GM21528 (cell line): ENCODE measurements around the gene KCNH2.

Experiments
- ATAC-seq: cut with Tn5 transposase; IDR thresholded peaks from one replicate; pipeline ENCODE4 v1.9.1; 2021; ENCODE audit warnings: mild to moderate bottlenecking, moderate library complexity; ENCODE audit not compliant: unreplicated experiment, low FRiP score

KCNH2 gene

DNA sequence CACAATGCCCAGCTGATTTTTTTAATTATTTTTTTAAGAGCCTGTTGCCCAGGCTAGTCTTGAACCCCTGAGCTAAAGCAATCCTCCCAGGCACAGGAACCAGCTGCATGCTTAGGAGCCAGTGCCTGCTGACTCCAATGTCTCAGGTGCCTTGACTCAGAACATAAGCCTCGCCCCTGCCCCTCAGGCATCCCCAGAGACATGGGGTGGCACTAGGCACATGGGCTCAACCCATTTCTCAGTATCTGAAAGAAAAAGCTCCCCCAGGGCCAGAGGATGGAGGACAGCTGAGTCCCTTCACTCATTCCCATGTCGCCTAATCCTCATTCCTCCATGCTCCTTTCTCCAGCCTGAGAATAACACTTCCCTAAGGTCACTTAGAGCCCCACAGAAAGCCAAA lies 39.1 kb downstream of the KCNH2 start:
- ATAC-seq: no peak

GRCh38 chr7:150938566-150938965 lies 39.6 kb downstream of the KCNH2 start:
- no peak for ATAC-seq

DNA sequence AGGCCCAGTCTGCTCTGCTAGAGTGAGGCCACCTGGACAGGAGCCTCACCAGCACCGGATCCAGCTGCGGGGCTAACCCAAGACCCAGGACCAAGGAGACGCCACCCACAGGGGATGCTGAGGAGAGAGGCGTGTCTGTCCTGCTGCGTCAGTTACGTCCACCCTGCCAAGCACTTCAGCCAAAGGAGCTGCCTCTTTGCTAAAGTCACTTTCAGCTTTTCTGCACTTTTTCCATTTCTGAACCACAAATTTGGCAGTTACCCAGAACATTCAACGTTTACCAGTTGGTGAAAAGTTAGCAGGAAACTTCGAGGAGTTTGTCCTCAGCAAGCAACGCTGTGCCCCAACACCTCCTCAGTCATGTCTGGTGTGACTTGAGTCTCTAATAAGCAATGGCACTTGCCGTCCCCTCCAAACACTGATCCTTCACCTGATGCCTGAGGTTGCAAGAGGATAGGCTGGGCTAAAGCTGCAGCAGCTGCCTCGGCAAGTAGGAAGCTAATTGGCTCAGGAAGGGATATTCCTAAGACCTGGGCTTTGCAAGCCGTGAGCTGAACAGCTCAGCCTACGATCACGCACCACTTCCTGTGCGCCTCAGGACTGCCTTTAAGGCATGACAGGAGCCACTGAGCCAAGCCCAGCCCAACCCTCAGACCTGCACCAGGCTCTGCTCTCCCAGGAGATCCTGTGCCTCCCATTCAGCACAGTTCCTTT lies 40.1 kb downstream of the KCNH2 start:
- ATAC-seq: no peak

DNA sequence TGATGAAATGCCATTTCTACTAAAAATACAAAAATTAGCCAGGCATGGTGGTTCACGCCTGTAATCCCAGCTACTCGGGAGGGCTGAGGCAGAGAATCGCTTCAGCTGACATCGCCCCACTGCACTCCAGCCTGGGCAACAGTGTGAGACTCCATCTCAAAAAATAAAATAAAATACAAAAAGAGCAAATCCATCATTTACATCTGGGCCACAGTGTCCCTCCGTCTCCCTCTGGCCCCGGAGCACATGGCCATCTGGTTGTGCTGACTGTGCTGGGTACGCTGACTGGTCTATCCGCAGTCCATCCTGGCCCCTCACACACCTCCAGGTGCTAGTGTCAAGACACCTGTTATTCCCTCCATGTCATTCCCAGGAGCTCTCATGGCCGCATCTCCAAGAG lies 42.1 kb downstream of the KCNH2 start:
- ATAC-seq: no peak

GRCh38 chr7:150935149-150935548 lies 43.0 kb downstream of the KCNH2 start:
- ATAC-seq: no peak

DNA sequence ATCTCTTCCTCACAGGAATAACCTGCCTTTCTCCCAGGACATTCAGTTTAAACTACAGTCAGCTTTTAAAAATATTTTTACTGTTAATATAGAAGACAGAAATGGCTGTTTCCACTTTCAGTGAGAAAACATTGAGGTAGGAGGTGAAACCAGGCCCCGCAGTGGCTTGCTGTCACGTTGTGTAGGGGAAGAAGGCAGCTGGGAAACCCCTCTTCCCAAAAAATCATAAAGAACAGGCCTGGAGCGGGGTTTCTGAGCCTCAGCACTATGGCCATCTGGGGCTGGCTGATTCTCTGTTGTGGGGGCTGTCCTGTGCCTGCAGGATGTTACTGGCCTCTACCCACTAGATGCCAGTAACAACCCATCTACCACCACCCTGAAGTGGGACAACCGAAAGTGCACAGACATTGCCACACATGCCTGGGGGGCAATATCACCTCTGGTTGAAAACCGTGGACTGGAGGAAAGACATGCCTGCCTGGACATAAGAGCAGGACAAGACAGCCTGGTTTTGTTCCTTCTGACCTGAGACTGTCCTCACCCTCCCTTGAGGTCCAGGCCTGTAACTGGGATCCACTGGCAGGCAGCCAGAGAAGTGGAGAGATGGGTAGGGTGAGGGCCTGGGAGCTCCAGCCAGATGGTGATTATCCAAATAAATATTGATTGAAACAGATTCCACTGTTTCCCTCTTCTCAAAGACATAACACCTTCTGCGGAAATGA lies 43.9 kb downstream of the KCNH2 start:
- no peak for ATAC-seq

DNA sequence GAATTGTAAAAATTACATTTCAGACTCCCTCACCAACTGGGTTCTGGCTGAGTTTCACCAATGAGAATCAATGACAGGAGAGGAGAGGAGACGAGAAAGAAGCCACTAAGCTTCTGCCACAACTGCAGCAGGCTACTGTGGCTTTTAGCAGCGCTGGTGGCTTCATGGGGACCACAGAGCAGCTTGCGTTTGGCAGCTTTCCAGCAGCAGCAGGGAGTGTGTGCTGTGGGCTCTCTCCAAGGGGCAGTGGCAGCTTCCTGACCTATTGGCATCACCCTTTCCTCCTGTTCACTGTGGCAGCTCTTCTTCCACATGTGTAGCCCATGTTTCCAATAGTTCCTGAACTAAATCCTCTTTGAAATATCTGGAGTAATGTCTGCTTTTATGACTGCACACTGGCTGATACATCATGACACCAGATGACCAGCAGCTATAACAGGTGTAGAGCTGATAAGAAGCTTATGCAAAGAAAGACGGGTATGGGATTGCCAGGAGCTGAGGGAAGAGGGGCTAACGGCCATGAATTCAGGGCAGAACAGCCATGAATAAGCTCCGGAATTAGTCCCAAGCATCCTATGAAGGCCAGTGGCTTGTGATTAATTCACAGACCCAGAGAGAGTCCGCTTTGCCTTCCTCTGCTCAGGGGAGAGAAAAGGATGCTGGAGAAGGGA lies 46.8 kb downstream of the KCNH2 start:
- no peak for ATAC-seq

DNA sequence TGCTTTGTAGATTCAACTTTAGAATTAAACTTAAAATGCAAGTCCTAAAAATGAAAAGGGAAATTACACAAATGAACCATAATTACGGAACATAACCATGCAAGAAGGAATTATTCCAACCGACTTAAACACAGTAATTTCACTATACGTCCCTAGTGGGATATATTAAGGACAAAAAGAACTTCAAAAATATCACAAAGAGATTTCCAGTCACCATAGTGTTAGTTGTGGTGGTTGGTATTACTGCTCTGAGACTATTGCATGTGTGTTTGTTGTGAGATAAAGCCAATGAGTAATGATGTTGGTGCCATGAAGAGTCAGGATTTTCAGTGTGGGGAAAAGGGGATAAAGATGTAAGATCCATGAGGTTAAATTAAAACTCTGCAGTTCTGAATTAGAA lies 49.6 kb downstream of the KCNH2 start:
- ATAC-seq: no peak

- ATAC-seq: no peak
Measured at GRCh38 chr7:150927956-150928344, 50.2 kb downstream of the KCNH2 start.

DNA sequence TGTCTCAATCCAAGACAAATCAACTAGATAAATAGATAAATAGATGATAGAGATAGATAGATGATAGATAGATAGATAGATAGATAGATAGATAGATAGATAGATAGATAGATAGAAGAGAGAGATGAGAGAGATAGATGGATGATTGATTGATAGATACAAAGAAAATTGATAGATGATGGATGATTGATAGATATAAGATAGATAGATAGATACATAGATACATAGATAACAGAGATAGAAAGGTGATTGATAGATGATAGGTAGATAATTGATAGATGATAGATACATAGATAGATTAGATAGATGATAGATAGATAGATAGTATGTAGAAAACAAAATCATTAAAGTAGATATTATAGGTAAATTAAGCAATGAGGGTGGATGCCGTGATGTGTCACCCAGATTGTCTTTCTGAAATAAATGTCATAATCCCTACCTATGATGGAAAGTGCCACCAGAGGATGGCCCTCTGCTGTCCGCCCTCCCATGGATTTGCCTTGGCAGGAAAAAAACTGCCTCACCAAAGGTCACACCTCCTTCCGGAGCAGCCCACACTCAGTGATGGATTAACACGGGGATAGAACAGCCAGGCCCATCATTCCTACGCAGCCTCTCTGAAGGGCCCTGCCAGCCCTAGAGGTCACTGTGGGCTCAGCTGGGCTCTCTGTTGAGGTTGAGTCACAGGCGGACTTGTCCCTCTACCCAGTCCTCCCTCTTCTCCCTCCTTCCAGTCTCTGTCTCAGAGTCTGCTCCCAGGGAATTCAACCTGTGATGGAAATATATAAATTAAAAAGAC lies 50.8 kb downstream of the KCNH2 start:
- ATAC-seq: no peak

DNA sequence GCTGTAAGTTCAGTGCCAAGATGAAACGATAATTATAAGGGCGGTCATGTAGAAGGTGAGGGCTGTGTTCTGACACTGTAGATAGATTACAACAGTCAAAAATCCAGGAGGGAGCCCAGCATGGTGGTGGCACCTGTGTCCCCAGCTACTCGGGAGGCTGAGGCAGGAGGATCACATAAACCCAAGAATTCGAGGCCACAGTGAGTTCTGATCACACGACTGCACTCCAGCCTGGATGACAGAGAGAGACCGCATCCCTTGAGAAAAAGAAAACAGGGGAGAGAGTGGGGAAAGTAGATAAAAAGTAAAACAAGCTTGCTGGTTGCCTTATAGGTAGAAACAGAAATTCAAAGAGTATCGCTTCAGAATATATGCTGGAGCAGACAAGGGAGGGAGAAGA lies 52.1 kb downstream of the KCNH2 start:
- ATAC-seq: no peak

DNA sequence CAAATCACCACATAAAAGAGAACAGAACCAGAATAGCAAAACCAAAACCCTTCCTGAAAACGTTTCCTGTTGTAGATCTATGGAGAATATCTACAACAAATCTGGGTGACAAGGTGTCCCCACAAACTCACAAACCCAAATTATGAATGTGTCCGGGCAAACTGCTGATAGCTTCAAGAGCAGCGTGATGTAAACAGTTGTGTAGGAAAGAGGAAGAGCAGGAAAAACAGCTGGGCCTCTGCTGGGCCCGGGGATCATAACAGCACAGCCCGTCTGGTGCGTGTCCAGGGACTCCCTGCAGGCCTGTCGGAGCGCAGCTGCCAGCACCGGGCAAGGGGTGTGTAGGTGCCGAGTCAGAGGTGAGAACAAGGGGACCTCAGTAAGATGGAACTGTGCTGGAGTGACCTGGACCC lies 53.7 kb downstream of the KCNH2 start:
- ATAC-seq: no peak

DNA sequence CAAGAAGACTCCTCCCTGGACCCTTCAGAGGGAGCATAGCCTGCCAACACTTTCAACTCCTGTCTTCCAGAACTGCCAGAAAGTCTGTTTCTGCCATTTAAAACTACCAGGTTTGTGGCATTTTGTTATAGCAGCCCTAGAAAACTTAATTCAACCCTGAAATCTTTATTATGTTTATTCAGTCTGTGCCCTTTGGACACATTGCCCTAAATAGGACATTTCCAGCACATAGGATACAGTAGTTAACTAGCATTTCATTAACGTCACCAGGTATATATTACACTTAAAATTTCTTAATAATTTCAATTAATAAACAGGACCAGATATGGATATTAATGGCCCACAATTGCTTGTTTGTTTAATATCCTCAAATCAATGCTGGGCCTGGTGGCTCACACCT lies 54.3 kb downstream of the KCNH2 start:
- ATAC-seq: no peak

DNA sequence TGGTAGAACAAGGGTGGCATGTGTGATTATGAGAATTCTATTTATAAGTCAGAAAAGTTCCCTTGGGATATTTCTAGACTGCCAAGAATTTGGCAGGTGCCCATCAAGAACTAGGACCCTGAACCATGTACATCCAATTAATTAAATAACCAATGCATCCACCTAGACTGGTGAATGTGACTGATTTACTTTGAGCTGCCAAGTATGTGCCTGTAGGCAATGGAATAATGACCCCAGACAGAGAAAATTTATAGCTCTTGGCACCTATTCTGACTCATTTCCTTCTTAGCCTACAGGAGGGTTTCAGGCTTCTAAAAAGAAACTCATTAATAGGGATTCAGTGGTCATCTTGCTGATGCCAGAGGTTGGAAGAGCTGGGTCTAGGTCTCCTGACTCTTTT lies 54.9 kb downstream of the KCNH2 start:
- no peak for ATAC-seq

DNA sequence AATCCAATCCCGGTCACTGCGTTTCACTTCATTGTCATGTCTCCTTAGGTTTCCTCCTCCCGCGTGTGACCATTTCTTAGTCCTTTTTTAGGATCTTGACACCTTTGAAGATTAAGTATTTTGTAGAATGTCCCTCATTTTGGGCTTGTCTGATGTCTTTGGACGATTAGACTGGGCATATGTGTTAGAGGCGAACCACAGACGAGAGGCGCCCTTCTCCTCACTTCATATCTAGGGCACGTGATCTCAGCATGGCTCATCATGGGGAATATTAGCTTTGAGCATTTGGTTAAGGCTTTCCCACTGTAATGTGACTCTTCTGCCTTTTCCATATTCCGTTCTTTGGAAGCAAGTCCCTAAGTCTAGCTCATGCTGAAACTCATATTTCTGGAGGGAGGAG lies 59.0 kb downstream of the KCNH2 start:
- no peak for ATAC-seq

GRCh38 chr7:150918378-150918777 lies 59.7 kb downstream of the KCNH2 start:
- ATAC-seq: no peak

GRCh38 chr7:150917969-150918368 lies 60.2 kb downstream of the KCNH2 start:
- no peak for ATAC-seq

- no peak for ATAC-seq
Measured at GRCh38 chr7:150916670-150917069, 61.5 kb downstream of the KCNH2 start.

- ATAC-seq: no peak
Measured at GRCh38 chr7:150914966-150915365, 63.2 kb downstream of the KCNH2 start.

DNA sequence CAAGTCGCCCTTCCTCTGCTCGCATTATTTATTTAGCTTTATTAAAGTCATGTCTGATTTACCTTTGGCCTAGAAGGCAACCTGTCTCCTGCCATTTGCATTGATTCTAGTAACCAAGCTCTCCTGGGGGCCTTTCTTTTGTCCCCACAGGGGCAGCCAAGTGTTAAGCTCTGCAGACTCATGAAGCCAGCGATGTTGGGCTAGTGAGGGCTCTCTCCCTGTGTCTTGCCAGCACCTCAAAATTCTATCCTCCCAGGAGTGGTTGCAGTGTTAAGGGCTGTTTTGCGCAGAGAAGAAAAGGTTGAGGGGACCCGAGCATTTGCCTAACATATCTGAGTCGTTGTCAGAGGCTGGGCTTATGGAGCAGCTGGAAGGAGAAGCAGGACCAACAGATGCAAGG lies 63.9 kb downstream of the KCNH2 start:
- ATAC-seq: no peak

GRCh38 chr7:150912427-150912826 lies 65.7 kb downstream of the KCNH2 start:
- ATAC-seq: no peak
